Subcutaneous abdominal adipose tissue (tissue), 5 donors: ENCODE results near the gene EMC10.

ENCODE experiments used
- H3K27ac ChIP-seq: one replicate; pipeline ENCODE4 v1.7.0; 2013; ENCODE audit warnings: low read depth, mild to moderate bottlenecking, inconsistent platforms, low read length, moderate library complexity
- H3K27me3 ChIP-seq, 5 donors: one replicate each; pipeline ENCODE4 v1.7.0; 2013; ENCODE audit warnings: low read length in 5 of 5, inconsistent platforms in 1 of 5; ENCODE audit not compliant: control insufficient read depth in 5 of 5, insufficient read depth in 4 of 5
- H3K36me3 ChIP-seq, 5 donors: one replicate each; pipeline ENCODE4 v1.7.0; 2013; ENCODE audit warnings: low read length in 5 of 5; ENCODE audit not compliant: control insufficient read depth in 5 of 5, insufficient read depth in 5 of 5
- H3K4me1 ChIP-seq, 5 donors: one replicate each; pipeline ENCODE4 v1.7.0; 2013; ENCODE audit warnings: low read length in 5 of 5, mild to moderate bottlenecking in 3 of 5, moderate library complexity in 1 of 5; ENCODE audit not compliant: control insufficient read depth in 5 of 5, insufficient read depth in 5 of 5
- H3K4me3 ChIP-seq, 5 donors: one replicate each; pipeline ENCODE4 v1.7.0; 2013; ENCODE audit warnings: low read length in 5 of 5, low read depth in 1 of 5
- H3K9ac ChIP-seq, 5 donors: one replicate each; pipeline ENCODE4 v1.7.0; 2013; ENCODE audit warnings: low read length in 5 of 5, mild to moderate bottlenecking in 4 of 5, moderate library complexity in 3 of 5
- H3K9me3 ChIP-seq, 5 donors: one replicate each; pipeline ENCODE4 v1.7.0; 2013; ENCODE audit warnings: low read length in 5 of 5; ENCODE audit not compliant: control insufficient read depth in 5 of 5
- donor health status: healthy.
- donor health status: healthy.
- donor health status: healthy.
- donor health status: healthy.
- donor health status: healthy.

Gene EMC10

GRCh38 chr19:50451223-50451534 lies 25.1 kb upstream of the EMC10 start:
- H3K27me3 ChIP-seq, result peaks cover 8 to 15% (median 9%) of the 10 kb centered on the region in 5 donors
- H3K9ac ChIP-seq, result no peak overlapping the region
- no peaks in the 10 kb centered on the region for H3K4me1 ChIP-seq
- H3K9me3 ChIP-seq, result peaks cover 0 to 5% (median 3%) of the 10 kb centered on the region in 5 donors
- H3K36me3 ChIP-seq, result no peaks in the 10 kb centered on the region
- no peak overlapping the region for H3K27ac ChIP-seq
- no peak overlapping the region for H3K4me3 ChIP-seq

GRCh38 chr19:50453243-50453642 lies 23.1 kb upstream of the EMC10 start:
- Histone ChIP-seq H3K9ac (no peak overlapping the region), H3K4me1 (no peaks in the 10 kb centered on the region), H3K27me3 (peaks cover 17 to 23% (median 18%) of the 10 kb centered on the region in 5 donors), H3K36me3 (no peaks in the 10 kb centered on the region), H3K9me3 (peaks cover 0 to 1% (median under 1%) of the 10 kb centered on the region in 5 donors), H3K4me3 (no peak overlapping the region), H3K27ac (no peak overlapping the region)

- no peaks in the 10 kb centered on the region for H3K36me3 ChIP-seq
- no peaks in the 10 kb centered on the region for H3K9me3 ChIP-seq
- H3K4me1 ChIP-seq, result no peaks in the 10 kb centered on the region
- no peak overlapping the region for H3K9ac ChIP-seq
- H3K27ac ChIP-seq, result no peak overlapping the region
- peaks cover 25 to 31% (median 29%) of the 10 kb centered on the region in 5 donors for H3K27me3 ChIP-seq
- H3K4me3 ChIP-seq, result no peak overlapping the region
Measured at GRCh38 chr19:50455992-50456391, 20.3 kb upstream of the EMC10 start.

GRCh38 chr19:50457300-50457699 lies 19.0 kb upstream of the EMC10 start:
- Histone ChIP-seq H3K4me1 (no peaks in the 10 kb centered on the region), H3K9ac (no peak overlapping the region), H3K36me3 (no peaks in the 10 kb centered on the region), H3K4me3 (no peak overlapping the region), H3K27ac (no peak overlapping the region), H3K27me3 (peaks cover 25 to 35% (median 32%) of the 10 kb centered on the region in 5 donors), H3K9me3 (no peaks in the 10 kb centered on the region)

GRCh38 chr19:50458396-50459066 lies 17.8 kb upstream of the EMC10 start:
- Histone ChIP-seq H3K4me3 (no peak overlapping the region), H3K27ac (no peak overlapping the region), H3K4me1 (no peaks in the 10 kb centered on the region), H3K9ac (no peak overlapping the region), H3K36me3 (no peaks in the 10 kb centered on the region), H3K9me3 (no peaks in the 10 kb centered on the region), H3K27me3 (peaks cover 25 to 35% (median 32%) of the 10 kb centered on the region in 5 donors)

- peaks cover 25 to 35% (median 32%) of the 10 kb centered on the region in 5 donors for H3K27me3 ChIP-seq
- H3K4me3 ChIP-seq, result no peak overlapping the region
Measured at GRCh38 chr19:50459067-50459456, 17.2 kb upstream of the EMC10 start.

GRCh38 chr19:50459638-50460037 lies 16.7 kb upstream of the EMC10 start:
- Histone ChIP-seq H3K9me3 (no peaks in the 10 kb centered on the region), H3K9ac (no peak overlapping the region), H3K4me1 (no peaks in the 10 kb centered on the region), H3K27ac (no peak overlapping the region), H3K36me3 (no peaks in the 10 kb centered on the region), H3K4me3 (no peak overlapping the region), H3K27me3 (peaks cover 25 to 38% (median 34%) of the 10 kb centered on the region in 5 donors)

More at GRCh38 chr19:50459067-50459456, 17.2 kb upstream of the EMC10 start:
- H3K9ac ChIP-seq, result no peak overlapping the region
- H3K36me3 ChIP-seq, result no peaks in the 10 kb centered on the region
- H3K9me3 ChIP-seq, result no peaks in the 10 kb centered on the region
- no peak overlapping the region for H3K27ac ChIP-seq
- H3K4me1 ChIP-seq, result no peaks in the 10 kb centered on the region

GRCh38 chr19:50460161-50460765 lies 16.0 kb upstream of the EMC10 start:
- no peak overlapping the region for H3K4me3 ChIP-seq
- no peak overlapping the region for H3K27ac ChIP-seq
- H3K27me3 ChIP-seq, result peaks cover 25 to 41% (median 37%) of the 10 kb centered on the region in 5 donors
- no peaks in the 10 kb centered on the region for H3K4me1 ChIP-seq
- no peaks in the 10 kb centered on the region for H3K9me3 ChIP-seq
- no peak overlapping the region for H3K9ac ChIP-seq
- no peaks in the 10 kb centered on the region for H3K36me3 ChIP-seq

GRCh38 chr19:50461066-50461875 lies 15.0 kb upstream of the EMC10 start:
- Histone ChIP-seq H3K27me3 (peaks cover 28 to 41% (median 37%) of the 10 kb centered on the region in 5 donors), H3K36me3 (no peaks in the 10 kb centered on the region), H3K9ac (no peak overlapping the region), H3K9me3 (no peaks in the 10 kb centered on the region), H3K4me3 (no peak overlapping the region), H3K4me1 (no peaks in the 10 kb centered on the region), H3K27ac (no peak overlapping the region)

GRCh38 chr19:50462970-50463369 lies 13.3 kb upstream of the EMC10 start:
- no peak overlapping the region for H3K4me3 ChIP-seq
- no peaks in the 10 kb centered on the region for H3K9me3 ChIP-seq
- H3K27me3 ChIP-seq, result peaks cover 20 to 35% (median 32%) of the 10 kb centered on the region in 5 donors
- no peaks in the 10 kb centered on the region for H3K4me1 ChIP-seq
- no peaks in the 10 kb centered on the region for H3K36me3 ChIP-seq
- no peak overlapping the region for H3K9ac ChIP-seq
- H3K27ac ChIP-seq, result no peak overlapping the region
